OCI-LY3 (cell line): ENCODE data around the gene SIGLEC9.

Experiments
- EZH2phosphoT487 ChIP-seq: fragments of 200-600 bp; shearing (Covaris generic); IDR thresholded peaks from 2 replicates; pipeline ENCODE4 v1.6.1; 2018; ENCODE audit warnings: antibody characterized with exemption, mixed run types, low read depth
- TF ChIP-seq, protein P1 (sequence below): fragments of 200-600, 300-600 bp; sonication (generic); IDR thresholded peaks from 2 replicates; pipeline ENCODE4 v1.5.1; 2014; ENCODE audit warnings: antibody characterized with exemption, low read length, low read depth

DNA sequence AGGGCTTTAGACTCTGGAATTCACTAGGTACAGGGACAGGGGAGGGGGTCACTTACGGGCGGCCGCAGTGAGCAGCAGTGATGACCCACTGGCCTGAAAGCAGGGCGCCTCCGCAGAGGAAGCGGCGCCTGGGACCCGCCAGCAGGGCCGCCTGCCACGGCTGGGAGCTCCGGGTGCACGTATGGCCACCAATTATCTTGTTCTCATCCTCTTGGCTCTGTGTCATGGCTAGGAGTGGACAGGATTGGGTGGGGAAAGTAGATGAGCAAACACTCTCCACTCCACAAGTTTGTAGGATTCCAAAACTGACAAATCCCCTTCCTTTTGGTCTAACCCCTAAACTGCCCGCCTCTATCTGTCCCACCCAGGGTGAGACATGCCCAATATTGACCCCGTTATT, 43.2 kb upstream of the SIGLEC9 start:
- TF ChIP-seq, protein P1, sequence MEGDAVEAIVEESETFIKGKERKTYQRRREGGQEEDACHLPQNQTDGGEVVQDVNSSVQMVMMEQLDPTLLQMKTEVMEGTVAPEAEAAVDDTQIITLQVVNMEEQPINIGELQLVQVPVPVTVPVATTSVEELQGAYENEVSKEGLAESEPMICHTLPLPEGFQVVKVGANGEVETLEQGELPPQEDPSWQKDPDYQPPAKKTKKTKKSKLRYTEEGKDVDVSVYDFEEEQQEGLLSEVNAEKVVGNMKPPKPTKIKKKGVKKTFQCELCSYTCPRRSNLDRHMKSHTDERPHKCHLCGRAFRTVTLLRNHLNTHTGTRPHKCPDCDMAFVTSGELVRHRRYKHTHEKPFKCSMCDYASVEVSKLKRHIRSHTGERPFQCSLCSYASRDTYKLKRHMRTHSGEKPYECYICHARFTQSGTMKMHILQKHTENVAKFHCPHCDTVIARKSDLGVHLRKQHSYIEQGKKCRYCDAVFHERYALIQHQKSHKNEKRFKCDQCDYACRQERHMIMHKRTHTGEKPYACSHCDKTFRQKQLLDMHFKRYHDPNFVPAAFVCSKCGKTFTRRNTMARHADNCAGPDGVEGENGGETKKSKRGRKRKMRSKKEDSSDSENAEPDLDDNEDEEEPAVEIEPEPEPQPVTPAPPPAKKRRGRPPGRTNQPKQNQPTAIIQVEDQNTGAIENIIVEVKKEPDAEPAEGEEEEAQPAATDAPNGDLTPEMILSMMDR: no peak
- no peak for TF ChIP-seq EZH2phosphoT487
